ENCODE data around the gene CASS4. TPM values are rescaled to one million over a fixed set of nuclear protein-coding genes. Genes with fewer than 3 reads are reported as not detected.

The CASS4 gene
- total RNA-seq, 1 experiment from 2014 or later = 0.15 TPM

DNA sequence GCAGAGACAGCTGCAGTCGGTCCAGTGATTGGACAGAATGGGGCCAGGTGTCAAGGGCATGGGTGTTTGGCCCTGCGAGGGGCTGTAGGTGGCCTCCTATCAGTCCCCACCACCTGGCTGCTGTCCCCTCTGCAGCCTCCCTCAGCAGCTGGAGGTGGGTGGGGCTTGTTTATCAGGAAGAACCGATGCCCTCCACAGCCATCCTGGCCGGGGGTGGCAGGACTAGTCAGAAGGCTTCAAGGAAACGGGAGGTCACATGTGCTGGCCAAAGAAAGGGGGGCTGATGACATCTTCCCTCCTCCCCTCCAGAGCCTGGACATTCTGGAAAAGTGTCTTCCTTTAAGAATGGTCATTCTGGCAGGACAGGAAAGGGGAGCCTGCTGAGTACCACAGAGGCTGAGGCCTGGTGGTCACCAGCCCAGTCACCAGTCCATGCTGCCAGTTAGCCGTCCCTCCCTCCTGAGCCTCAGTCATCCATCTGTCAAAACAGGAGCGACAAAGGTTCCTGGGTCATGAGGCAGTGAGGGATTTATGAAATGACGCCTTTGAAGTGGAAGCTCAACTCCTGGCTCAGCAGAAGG, 49.1 kb upstream of the CASS4 start:
- BruUV-seq (replicated peaks) = no TSS peak
- intact Hi-C loops (cut with micrococcal nuclease; ENCODE audit: unreplicated experiment) (no loop called here), in situ Hi-C loops (cut with HindIII; ENCODE audit: low pct_unique_long_range_greater_than_20kb, low sequenced_read_pairs) (no loop called here)
- H3K9me3 ChIP-seq (ENCODE audit: control insufficient read depth, insufficient read depth, low read depth, low read length) = no peaks in the 10 kb centered on the region
- ATAC-seq (no peak), DNase-seq (ENCODE audit: low read depth, low spot score) (no peak)
- no peak for TF ChIP-seq SIN3A (IDR thresholded peaks at IDR 0.05; ENCODE audit: borderline replicate concordance, insufficient read depth, low read depth, low read length)
- TF ChIP-seq, protein P1, sequence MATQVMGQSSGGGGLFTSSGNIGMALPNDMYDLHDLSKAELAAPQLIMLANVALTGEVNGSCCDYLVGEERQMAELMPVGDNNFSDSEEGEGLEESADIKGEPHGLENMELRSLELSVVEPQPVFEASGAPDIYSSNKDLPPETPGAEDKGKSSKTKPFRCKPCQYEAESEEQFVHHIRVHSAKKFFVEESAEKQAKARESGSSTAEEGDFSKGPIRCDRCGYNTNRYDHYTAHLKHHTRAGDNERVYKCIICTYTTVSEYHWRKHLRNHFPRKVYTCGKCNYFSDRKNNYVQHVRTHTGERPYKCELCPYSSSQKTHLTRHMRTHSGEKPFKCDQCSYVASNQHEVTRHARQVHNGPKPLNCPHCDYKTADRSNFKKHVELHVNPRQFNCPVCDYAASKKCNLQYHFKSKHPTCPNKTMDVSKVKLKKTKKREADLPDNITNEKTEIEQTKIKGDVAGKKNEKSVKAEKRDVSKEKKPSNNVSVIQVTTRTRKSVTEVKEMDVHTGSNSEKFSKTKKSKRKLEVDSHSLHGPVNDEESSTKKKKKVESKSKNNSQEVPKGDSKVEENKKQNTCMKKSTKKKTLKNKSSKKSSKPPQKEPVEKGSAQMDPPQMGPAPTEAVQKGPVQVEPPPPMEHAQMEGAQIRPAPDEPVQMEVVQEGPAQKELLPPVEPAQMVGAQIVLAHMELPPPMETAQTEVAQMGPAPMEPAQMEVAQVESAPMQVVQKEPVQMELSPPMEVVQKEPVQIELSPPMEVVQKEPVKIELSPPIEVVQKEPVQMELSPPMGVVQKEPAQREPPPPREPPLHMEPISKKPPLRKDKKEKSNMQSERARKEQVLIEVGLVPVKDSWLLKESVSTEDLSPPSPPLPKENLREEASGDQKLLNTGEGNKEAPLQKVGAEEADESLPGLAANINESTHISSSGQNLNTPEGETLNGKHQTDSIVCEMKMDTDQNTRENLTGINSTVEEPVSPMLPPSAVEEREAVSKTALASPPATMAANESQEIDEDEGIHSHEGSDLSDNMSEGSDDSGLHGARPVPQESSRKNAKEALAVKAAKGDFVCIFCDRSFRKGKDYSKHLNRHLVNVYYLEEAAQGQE (IDR thresholded peaks at IDR 0.05; ENCODE audit: insufficient read depth in 1 of 2, low read depth in 2 of 2, low read length in 1 of 2) = no peak
- TF ChIP-seq POLR2AphosphoS5 (IDR thresholded peaks at IDR 0.05; ENCODE audit: low read depth, low read length) = no peak
- TF ChIP-seq TCF7L2 (IDR thresholded peaks at IDR 0.05; ENCODE audit: low read depth, low read length) = no peak
- TF ChIP-seq, protein P2, sequence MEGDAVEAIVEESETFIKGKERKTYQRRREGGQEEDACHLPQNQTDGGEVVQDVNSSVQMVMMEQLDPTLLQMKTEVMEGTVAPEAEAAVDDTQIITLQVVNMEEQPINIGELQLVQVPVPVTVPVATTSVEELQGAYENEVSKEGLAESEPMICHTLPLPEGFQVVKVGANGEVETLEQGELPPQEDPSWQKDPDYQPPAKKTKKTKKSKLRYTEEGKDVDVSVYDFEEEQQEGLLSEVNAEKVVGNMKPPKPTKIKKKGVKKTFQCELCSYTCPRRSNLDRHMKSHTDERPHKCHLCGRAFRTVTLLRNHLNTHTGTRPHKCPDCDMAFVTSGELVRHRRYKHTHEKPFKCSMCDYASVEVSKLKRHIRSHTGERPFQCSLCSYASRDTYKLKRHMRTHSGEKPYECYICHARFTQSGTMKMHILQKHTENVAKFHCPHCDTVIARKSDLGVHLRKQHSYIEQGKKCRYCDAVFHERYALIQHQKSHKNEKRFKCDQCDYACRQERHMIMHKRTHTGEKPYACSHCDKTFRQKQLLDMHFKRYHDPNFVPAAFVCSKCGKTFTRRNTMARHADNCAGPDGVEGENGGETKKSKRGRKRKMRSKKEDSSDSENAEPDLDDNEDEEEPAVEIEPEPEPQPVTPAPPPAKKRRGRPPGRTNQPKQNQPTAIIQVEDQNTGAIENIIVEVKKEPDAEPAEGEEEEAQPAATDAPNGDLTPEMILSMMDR (IDR thresholded peaks at IDR 0.05) = no peak
- POLR2A ChIA-PET = no interaction called here
- H3K36me3 ChIP-seq (ENCODE audit: control insufficient read depth, insufficient read depth, low read length) = no peaks in the 10 kb centered on the region
- H3K27ac ChIP-seq (ENCODE audit: low read length) = no peak overlapping the region
- CTCF ChIA-PET = no interaction called here
- H3K4me3 ChIP-seq (ENCODE audit: low read depth in 2 of 2, low read length in 2 of 2) = no peak overlapping the region
- no peaks in the 10 kb centered on the region for H3K27me3 ChIP-seq (ENCODE audit: control insufficient read depth, insufficient read depth, low read length)
- peaks cover 3% of the 10 kb centered on the region for H3K4me1 ChIP-seq (ENCODE audit: control insufficient read depth, insufficient read depth, low read length)

GRCh38 chr20:56363491-56363890, 48.6 kb upstream of the CASS4 start:
- intact Hi-C loops (cut with micrococcal nuclease; ENCODE audit: unreplicated experiment) (no loop called here), in situ Hi-C loops (cut with HindIII; ENCODE audit: low pct_unique_long_range_greater_than_20kb, low sequenced_read_pairs) (no loop called here)
- Histone ChIP-seq H3K27me3 (ENCODE audit: control insufficient read depth, insufficient read depth, low read length) (no peaks in the 10 kb centered on the region), H3K27ac (ENCODE audit: low read length) (no peak overlapping the region), H3K36me3 (ENCODE audit: control insufficient read depth, insufficient read depth, low read length) (no peaks in the 10 kb centered on the region), H3K9me3 (ENCODE audit: control insufficient read depth, insufficient read depth, low read depth, low read length) (no peaks in the 10 kb centered on the region), H3K4me1 (ENCODE audit: control insufficient read depth, insufficient read depth, low read length) (peaks cover 3% of the 10 kb centered on the region), H3K4me3 (ENCODE audit: low read depth in 2 of 2, low read length in 2 of 2) (no peak overlapping the region)
- ChIA-PET CTCF (no interaction called here), POLR2A (no interaction called here)
- TF ChIP-seq SIN3A (IDR thresholded peaks at IDR 0.05; ENCODE audit: borderline replicate concordance, insufficient read depth, low read depth, low read length) (no peak), TCF7L2 (IDR thresholded peaks at IDR 0.05; ENCODE audit: low read depth, low read length) (no peak), POLR2AphosphoS5 (IDR thresholded peaks at IDR 0.05; ENCODE audit: low read depth, low read length) (no peak)
- TF ChIP-seq, protein P2 (IDR thresholded peaks at IDR 0.05) = no peak
- TF ChIP-seq, protein P1 (IDR thresholded peaks at IDR 0.05; ENCODE audit: insufficient read depth in 1 of 2, low read depth in 2 of 2, low read length in 1 of 2) = no peak
- ATAC-seq (no peak), DNase-seq (ENCODE audit: low read depth, low spot score) (no peak)
- BruUV-seq (replicated peaks) = no TSS peak

All from Panc1 (cell line).